Stimulated activated CD8-positive, alpha-beta memory T cell treated with anti-CD3 and anti-CD28 coated beads, Interleukin-15, amount 100 ng/mL, for 1 hour (primary cell): ENCODE measurements around the gene CTSL.

ENCODE experiments used
- DNase-seq: peaks from one replicate; pipeline ENCODE4 v3.0.0-alpha.2; 2020; ENCODE audit warnings: low read depth

Gene CTSL

DNA sequence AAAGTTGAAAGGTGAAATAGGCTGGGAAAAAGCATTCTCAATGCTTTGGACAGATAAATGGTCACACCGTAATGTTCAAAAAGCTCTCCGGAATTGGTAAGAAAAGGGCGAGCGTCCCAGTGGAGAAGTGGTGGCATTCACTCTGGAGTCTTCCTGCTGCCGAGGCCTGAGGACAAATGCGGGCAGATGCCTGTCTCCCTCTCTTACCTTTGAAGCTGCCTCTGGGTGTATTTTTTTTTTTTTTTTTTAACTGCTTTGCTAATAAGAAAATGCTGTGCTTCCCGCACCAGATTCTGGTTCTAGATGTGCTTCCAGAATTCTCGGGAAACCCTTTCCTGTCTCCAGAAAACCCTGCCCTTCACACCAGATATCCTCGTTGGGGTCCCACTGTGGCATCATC, 24.4 kb upstream of the CTSL start:
- DNase-seq: no peak

- no peak for DNase-seq
These were observed 23.9 kb upstream of the CTSL start for GRCh38 chr9:87701931-87702421.

DNA sequence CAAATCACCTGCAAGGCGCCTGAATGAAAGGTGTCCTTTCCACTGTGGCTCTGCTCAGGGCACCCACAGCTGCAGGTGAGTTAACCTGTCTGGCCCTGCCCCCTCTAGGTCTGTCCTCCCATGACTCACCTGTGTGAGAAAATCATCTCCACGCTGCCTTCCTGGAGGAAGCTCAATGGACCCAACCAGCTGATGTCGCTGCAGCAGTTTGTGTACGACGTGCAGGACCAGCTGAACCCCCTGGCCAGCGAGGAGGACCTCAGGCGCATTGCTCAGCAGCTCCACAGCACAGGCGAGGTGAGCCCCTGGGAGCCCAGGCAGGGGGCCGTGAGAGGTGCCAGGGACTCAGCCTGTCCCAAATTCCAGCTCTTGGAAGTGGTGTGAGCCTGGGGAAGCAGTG, 23.0 kb upstream of the CTSL start:
- no peak for DNase-seq

GRCh38 chr9:87703636-87704276, 22.2 kb upstream of the CTSL start:
- no peak for DNase-seq

DNA sequence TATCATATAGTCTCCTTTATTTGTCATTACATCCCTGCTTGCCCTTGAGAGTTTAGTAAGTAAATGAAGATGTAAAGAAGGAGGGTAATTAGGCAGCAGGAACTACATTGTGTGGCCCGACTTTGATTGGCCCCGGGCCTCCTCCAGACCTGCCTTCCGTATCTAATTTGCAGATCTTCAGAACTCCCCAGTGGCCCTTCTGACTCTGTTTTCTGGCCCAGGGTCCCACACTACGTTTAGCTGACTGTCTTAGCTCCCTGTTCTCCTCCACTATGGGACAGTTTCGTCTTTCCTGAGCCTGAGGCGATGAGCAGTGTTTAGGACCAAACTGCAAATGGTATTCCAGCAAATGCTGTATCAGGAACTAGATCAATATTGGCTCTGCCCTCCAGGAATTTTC, 21.6 kb upstream of the CTSL start:
- DNase-seq: no peak

DNA sequence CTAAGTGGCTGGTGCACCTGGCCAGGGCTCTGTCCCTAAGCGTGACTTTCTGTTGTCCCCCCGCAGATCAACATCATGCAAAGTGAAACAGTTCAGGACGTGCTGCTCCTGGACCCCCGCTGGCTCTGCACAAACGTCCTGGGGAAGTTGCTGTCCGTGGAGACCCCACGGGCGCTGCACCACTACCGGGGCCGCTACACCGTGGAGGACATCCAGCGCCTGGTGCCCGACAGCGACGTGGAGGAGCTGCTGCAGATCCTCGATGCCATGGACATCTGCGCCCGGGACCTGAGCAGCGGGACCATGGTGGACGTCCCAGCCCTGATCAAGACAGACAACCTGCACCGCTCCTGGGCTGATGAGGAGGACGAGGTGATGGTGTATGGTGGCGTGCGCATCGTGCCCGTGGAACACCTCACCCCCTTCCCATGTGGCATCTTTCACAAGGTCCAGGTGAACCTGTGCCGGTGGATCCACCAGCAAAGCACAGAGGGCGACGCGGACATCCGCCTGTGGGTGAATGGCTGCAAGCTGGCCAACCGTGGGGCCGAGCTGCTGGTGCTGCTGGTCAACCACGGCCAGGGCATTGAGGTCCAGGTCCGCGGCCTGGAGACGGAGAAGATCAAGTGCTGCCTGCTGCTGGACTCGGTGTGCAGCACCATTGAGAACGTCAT, 19.7 kb upstream of the CTSL start:
- DNase-seq: no peak

- DNase-seq: no peak
These were observed 18.0 kb upstream of the CTSL start for GRCh38 chr9:87707805-87708506.

GRCh38 chr9:87708546-87708945, 17.4 kb upstream of the CTSL start:
- DNase-seq: no peak

DNA sequence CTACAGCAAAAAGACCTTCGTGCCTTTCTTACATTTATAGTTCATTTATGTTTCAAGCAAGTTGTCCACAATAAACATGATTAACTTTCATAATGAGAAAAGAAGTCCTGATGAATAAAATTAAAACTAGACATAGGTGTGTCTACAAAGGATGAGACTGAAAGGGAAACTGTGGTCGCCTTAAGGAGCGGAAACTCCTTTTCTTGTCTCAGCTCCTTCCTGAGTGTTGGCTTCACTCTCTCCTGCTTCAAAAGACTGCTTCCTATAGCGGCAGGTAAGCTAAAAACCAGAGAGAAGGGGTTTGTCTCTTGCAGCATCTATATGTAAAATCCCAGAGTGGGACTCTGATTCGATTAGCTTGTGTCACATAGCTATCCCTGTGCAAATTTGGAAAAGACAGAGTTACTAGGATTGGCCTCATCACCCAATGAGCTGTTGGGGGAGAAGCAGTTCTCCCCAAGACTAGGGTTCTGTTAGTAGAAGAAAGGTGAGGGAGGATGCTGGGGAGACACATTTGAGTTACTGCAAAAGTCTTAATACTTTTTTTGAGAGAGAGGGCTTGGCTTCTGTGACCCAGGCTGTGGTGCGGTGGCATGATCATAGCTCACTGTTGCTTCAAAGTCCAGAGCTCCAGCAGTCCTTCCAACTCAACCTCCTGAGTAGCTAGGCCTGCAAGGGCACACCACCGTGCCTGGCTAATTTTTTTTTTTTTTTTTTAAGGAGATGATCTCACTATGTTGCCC, 16.8 kb upstream of the CTSL start:
- no peak for DNase-seq

DNA sequence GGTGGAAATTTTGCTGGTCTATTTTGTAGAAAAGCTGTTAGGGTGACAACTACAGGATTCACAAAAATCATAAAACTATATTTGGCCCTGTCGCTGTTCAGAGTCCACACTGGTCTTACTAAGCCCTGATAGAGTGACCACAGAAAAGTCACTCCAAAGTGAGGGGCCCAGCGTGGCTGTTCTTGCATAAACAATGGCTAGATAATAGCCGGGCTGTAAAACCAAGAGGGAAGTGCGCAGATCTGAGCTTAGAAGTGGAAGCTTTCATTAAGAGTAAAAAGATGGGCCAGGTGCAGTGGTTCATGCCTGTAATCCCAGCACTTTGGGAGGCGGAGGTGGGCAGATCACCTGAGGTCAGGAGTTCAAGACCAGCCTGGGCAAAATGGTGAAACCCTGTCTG, 15.5 kb upstream of the CTSL start:
- no peak for DNase-seq

- DNase-seq: no peak
These were observed 13.8 kb upstream of the CTSL start for GRCh38 chr9:87711857-87712800.

- DNase-seq: no peak
These were observed 13.1 kb upstream of the CTSL start for GRCh38 chr9:87712801-87713277.

DNA sequence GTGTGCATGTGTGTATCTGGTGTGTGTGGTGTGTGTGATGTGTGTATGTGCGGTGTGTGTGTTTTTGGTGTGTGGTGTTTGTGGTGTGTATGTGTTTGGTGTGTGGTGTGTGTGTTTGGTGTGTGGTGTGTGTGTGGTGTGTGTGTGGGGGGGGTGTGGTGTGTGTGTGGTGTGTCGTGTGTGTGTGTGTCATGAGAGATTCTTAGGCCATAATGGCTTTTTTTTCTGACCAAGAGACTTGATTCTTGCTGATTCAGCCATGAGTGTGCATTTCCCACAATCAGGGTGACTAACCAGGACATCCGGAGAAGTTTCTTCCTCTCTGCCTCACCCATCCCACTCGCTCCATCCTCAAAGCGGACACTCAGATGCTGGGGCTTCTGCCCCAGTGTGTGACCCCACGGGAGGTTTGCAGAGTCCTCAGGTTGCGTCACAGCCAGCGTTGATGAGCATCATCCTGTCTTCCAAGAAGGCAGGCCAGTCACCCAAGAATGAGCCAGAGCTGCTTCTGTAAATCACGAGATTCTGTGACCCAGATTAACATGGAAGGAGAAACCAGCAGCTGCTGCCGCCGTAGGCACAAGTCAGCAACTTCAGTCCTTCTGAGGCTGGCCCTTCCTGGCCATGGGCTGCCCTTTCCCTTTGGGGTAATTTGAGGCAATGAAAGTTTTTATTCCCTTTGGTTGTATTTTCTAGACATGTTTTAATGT, 12.5 kb upstream of the CTSL start:
- no peak for DNase-seq

GRCh38 chr9:87713988-87714330, 12.0 kb upstream of the CTSL start:
- no peak for DNase-seq

GRCh38 chr9:87714819-87715218, 11.1 kb upstream of the CTSL start:
- DNase-seq: no peak

- DNase-seq: no peak
These were observed 9.8 kb upstream of the CTSL start for GRCh38 chr9:87716141-87716540.

GRCh38 chr9:87717456-87717855, 8.5 kb upstream of the CTSL start:
- DNase-seq: no peak

GRCh38 chr9:87718231-87718630, 7.7 kb upstream of the CTSL start:
- no peak for DNase-seq

DNA sequence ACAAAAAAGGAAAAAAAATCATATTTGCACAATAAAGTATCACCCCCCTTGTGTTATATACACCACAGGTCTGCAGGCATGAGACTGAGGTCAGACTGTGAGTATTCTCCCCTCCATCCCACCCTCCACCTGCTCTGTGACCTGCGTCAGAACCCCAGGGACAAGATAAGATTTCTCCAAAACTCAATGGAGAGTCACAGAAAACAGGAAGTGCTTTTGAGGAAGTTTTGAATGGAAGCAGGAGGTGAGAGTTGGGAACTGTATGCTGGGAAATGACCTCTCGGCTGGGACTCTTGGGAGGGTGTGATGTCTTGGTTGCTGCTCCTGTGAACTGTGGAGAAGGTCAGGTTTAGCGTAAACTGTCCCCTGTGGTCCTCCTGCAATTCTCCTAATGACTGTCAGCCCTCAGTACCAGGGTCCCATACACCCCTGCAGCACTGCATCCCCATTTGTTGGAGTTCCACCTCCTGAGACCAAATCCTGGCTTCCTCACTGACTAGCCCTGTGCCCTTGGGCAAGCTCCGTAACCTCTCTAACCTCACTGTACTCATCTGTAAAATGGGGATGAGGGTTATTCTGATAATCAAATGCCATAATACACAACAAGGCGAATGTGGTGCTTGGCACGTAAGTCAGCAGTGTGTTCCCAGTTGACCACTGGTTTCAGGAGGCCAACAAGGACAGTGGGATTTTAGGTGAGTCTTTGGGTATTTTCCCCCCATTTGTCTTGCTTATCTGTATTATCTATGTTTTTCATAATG, 6.9 kb upstream of the CTSL start:
- no peak for DNase-seq

DNA sequence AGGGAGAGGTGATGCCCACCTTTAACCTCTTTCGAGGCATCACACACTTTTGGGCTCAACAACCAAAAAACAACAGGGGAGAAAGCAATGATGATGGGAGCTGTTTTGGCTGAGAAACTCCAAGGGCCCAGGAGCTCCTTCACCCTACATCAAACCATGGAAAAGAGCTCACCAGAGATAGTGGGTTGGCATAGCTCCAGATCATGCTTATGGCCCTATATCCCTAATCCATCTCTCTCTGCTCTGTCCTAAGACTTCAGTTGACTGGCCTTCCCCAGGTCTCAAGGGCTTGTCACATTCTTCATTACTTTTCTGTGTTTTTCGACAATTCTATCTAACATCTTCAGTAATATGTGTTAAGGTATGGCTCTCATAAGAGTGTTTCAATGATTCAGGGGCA, 5.7 kb upstream of the CTSL start:
- DNase-seq: no peak
